Measurements from ENCODE around the gene PPP1R14B.

- TF ChIP-seq EZH2 (IDR thresholded peaks at IDR 0.05) (no peak), POLR2AphosphoS5 (IDR thresholded peaks at IDR 0.05; ENCODE audit: borderline replicate concordance, low read depth, low read length) (peak; percentile 64; the same call in 1 of the 2 replicates)
These were observed 4.4 kb upstream of the PPP1R14B start, which contains the start of gene PLCB3 for GRCh38 chr11:64251016-64251752.
